ENCODE measurements around the gene PCMT1. TPM values are rescaled to one million over a fixed set of nuclear protein-coding genes. Genes with fewer than 3 reads are reported as not detected.
"Not testable (repeated sequence)": the region's sequence is repeated elsewhere in the genome, so short reads cannot be mapped to it uniquely, and the experiment has no call there.

The PCMT1 gene
- total RNA-seq, 1 experiment from 2014 or later, result 117 TPM

- TF ChIP-seq CTCF (IDR thresholded peaks at IDR 0.05; ENCODE audit: unreplicated experiment), result no peak
- Mint-ChIP-seq H3K27ac (ENCODE audit: low read depth, unreplicated experiment) (peak overlapping the region; percentile 88), H3K4me1 (ENCODE audit: insufficient read depth, unreplicated experiment) (peaks cover 8% of the 10 kb centered on the region), H3K4me3 (ENCODE audit: unreplicated experiment) (peak overlapping the region; percentile 88), H3K27me3 (ENCODE audit: insufficient read depth, unreplicated experiment) (no peaks in the 10 kb centered on the region), H3K9me3 (ENCODE audit: unreplicated experiment) (no peaks in the 10 kb centered on the region), H3K36me3 (ENCODE audit: insufficient read depth, unreplicated experiment) (peaks cover 10% of the 10 kb centered on the region)
- POLR2A ChIA-PET, result interaction anchor here (0.6 to 8.6 kb wide), 28 partner anchors 10 to 1624 kb away, joined by 3 to 138 read pairs (median 4); partner anchors contain the start of genes GINM1, KATNA1, LATS1 and PPIL4
- CTCF ChIA-PET, result interaction anchor here (1.2 kb wide), 1 partner anchor 36 kb away, joined by 3 read pairs; no protein-coding TSS in a partner anchor
- BruUV-seq (replicated peaks), result no TSS peak
- intact Hi-C loops (cut with micrococcal nuclease), result no loop called here
- DNase-seq (ENCODE audit: unreplicated experiment), result peak; percentile 57
These were observed 632 bp downstream of the PCMT1 start for GRCh38 chr6:149750136-149750609.

GRCh38 chr6:149751239-149751638 lies 1.7 kb downstream of the PCMT1 start:
- CTCF ChIA-PET, result interaction anchor here (0.7 kb wide), 1 partner anchor 29 kb away, joined by 5 read pairs; no protein-coding TSS in a partner anchor
- H3K9me3 Mint-ChIP-seq (ENCODE audit: unreplicated experiment), result no peaks in the 10 kb centered on the region
- DNase-seq (ENCODE audit: unreplicated experiment), result no peak
- peak overlapping the region; percentile 88 for H3K4me3 Mint-ChIP-seq (ENCODE audit: unreplicated experiment)
- no peaks in the 10 kb centered on the region for H3K27me3 Mint-ChIP-seq (ENCODE audit: insufficient read depth, unreplicated experiment)
- peaks cover 20% of the 10 kb centered on the region for H3K36me3 Mint-ChIP-seq (ENCODE audit: insufficient read depth, unreplicated experiment)
- H3K27ac Mint-ChIP-seq (ENCODE audit: low read depth, unreplicated experiment), result peak overlapping the region; percentile 88
- TF ChIP-seq CTCF (IDR thresholded peaks at IDR 0.05; ENCODE audit: unreplicated experiment), result no peak
- intact Hi-C loops (cut with micrococcal nuclease), result no loop called here
- H3K4me1 Mint-ChIP-seq (ENCODE audit: insufficient read depth, unreplicated experiment), result peaks cover 15% of the 10 kb centered on the region
- POLR2A ChIA-PET, result interaction anchor here (0.7 to 8.6 kb wide), 11 partner anchors 9 to 186 kb away, joined by 3 to 138 read pairs (median 10); partner anchors contain the start of genes GINM1 and LATS1
- BruUV-seq (replicated peaks), result no TSS peak

DNA sequence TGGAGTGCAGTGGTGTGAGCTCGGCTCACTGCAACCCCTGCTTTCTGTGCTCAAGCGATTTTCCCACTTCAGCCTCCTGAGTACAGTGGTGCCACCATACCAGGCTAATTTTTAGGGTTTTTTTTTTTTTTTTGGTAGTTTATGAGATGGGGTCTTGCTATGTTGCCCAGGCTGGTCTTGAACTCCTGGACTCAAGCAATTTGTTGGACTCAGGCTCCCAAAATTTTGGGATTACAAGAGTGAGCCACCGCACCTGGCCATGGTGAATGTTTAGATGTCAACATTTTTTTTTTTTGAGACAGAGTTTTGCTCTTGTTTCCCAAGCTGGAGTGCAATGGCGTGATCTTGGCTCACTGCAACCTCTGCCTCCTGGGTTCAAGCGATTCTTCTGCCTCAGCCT lies 2.4 kb downstream of the PCMT1 start:
- peak overlapping the region; percentile 88 for H3K4me3 Mint-ChIP-seq (ENCODE audit: unreplicated experiment)

GRCh38 chr6:149752600-149753373 lies 3.2 kb downstream of the PCMT1 start:
- ChIA-PET CTCF (interaction anchor here (0.6 to 1.0 kb wide), 4 partner anchors 10 to 321 kb away, joined by 3 to 8 read pairs (median 4); no protein-coding TSS in a partner anchor), POLR2A (interaction anchor here (0.6 to 2.3 kb wide), 15 partner anchors 9 to 1640 kb away, joined by 3 to 24 read pairs (median 4); partner anchors contain the start of genes KATNA1 and LATS1)
- Mint-ChIP-seq H3K4me1 (ENCODE audit: insufficient read depth, unreplicated experiment) (peaks cover 7% of the 10 kb centered on the region), H3K27me3 (ENCODE audit: insufficient read depth, unreplicated experiment) (no peaks in the 10 kb centered on the region), H3K27ac (ENCODE audit: low read depth, unreplicated experiment) (peak overlapping the region; percentile 27), H3K36me3 (ENCODE audit: insufficient read depth, unreplicated experiment) (peaks cover 20% of the 10 kb centered on the region), H3K9me3 (ENCODE audit: unreplicated experiment) (no peaks in the 10 kb centered on the region), H3K4me3 (ENCODE audit: unreplicated experiment) (peak overlapping the region; percentile 10)
- no TSS peak for BruUV-seq (replicated peaks)
- peak; percentile 30 for DNase-seq (ENCODE audit: unreplicated experiment)
- no peak for TF ChIP-seq CTCF (IDR thresholded peaks at IDR 0.05; ENCODE audit: unreplicated experiment)
- intact Hi-C loops (cut with micrococcal nuclease), result loop anchor here (2.0 kb wide), 1 partner anchor 14 kb away; no protein-coding TSS in a partner anchor

More for the DNA sequence above, 2.4 kb downstream of the PCMT1 start:
- intact Hi-C loops (cut with micrococcal nuclease), result loop anchor here (2.0 kb wide), 1 partner anchor 15 kb away; no protein-coding TSS in a partner anchor
- TSS peak; percentile 5 for BruUV-seq (replicated peaks)
- peaks cover 20% of the 10 kb centered on the region for H3K36me3 Mint-ChIP-seq (ENCODE audit: insufficient read depth, unreplicated experiment)
- DNase-seq (ENCODE audit: unreplicated experiment); H3K9me3 Mint-ChIP-seq (ENCODE audit: unreplicated experiment); H3K4me1 Mint-ChIP-seq (ENCODE audit: insufficient read depth, unreplicated experiment); H3K27ac Mint-ChIP-seq (ENCODE audit: low read depth, unreplicated experiment); H3K27me3 Mint-ChIP-seq (ENCODE audit: insufficient read depth, unreplicated experiment): not testable (repeated sequence)
- ChIA-PET POLR2A (interaction anchor here (0.6 to 2.3 kb wide), 9 partner anchors 10 to 207 kb away, joined by 3 to 24 read pairs (median 4); partner anchors contain the start of gene LATS1), CTCF (interaction anchor here (1.0 kb wide), 1 partner anchor 36 kb away, joined by 5 read pairs; no protein-coding TSS in a partner anchor)

- BruUV-seq (replicated peaks); H3K4me1 Mint-ChIP-seq (ENCODE audit: insufficient read depth, unreplicated experiment): not testable (repeated sequence)
- CTCF ChIA-PET, result interaction anchor here (0.6 to 0.9 kb wide), 3 partner anchors 10 to 608 kb away, joined by 3 to 8 read pairs (median 3); no protein-coding TSS in a partner anchor
These were observed 3.8 kb downstream of the PCMT1 start for GRCh38 chr6:149753374-149753637.

More at GRCh38 chr6:149753374-149753637, 3.8 kb downstream of the PCMT1 start:
- H3K9me3 Mint-ChIP-seq (ENCODE audit: unreplicated experiment); H3K27me3 Mint-ChIP-seq (ENCODE audit: insufficient read depth, unreplicated experiment); DNase-seq (ENCODE audit: unreplicated experiment); H3K4me3 Mint-ChIP-seq (ENCODE audit: unreplicated experiment): not testable (repeated sequence)
- H3K36me3 Mint-ChIP-seq (ENCODE audit: insufficient read depth, unreplicated experiment), result peaks cover 21% of the 10 kb centered on the region
- intact Hi-C loops (cut with micrococcal nuclease), result loop anchor here (2.0 kb wide), 1 partner anchor 13 kb away; no protein-coding TSS in a partner anchor
- POLR2A ChIA-PET, result interaction anchor here (0.6 to 2.3 kb wide), 10 partner anchors 8 to 1640 kb away, joined by 3 to 24 read pairs (median 6); partner anchors contain the start of genes KATNA1 and LATS1
- H3K27ac Mint-ChIP-seq (ENCODE audit: low read depth, unreplicated experiment), result peak overlapping the region; percentile 27
